Upper lobe of right lung (tissue), 1 donor: ENCODE measurements around the gene SLC2A11. TPM values are rescaled to one million over a fixed set of nuclear protein-coding genes. Genes with fewer than 3 reads are reported as not detected.

Experiments used
- ATAC-seq: fragments of 200-7000 bp; cut with Tn5 transposase; one replicate; pipeline ENCODE4 v1.9.1; 2020; ENCODE audit warnings: mild to moderate bottlenecking, moderate library complexity
- DNase-seq: peaks from one replicate; pipeline ENCODE4 v3.0.0-alpha.2; 2020
- H3K27ac ChIP-seq: fragments of 200-600 bp; one replicate; pipeline ENCODE4 v1.8.0; 2022
- H3K27me3 ChIP-seq: fragments of 200-600 bp; one replicate; pipeline ENCODE4 v1.8.0; 2022; ENCODE audit warnings: mild to moderate bottlenecking
- H3K36me3 ChIP-seq: fragments of 200-600 bp; one replicate; pipeline ENCODE4 v1.8.0; 2022
- H3K4me1 ChIP-seq: fragments of 200-600 bp; one replicate; pipeline ENCODE4 v1.8.0; 2022
- H3K4me3 ChIP-seq: fragments of 200-600 bp; one replicate; pipeline ENCODE4 v1.8.0; 2022; ENCODE audit warnings: mild to moderate bottlenecking
- H3K9me3 ChIP-seq: fragments of 200-600 bp; one replicate; pipeline ENCODE4 v1.8.0; 2022
- CTCF ChIP-seq: fragments of 200-600 bp; IDR thresholded peaks from one replicate; pipeline ENCODE4 v1.8.0; 2022; ENCODE audit warnings: antibody characterized with exemption
- intact Hi-C: fragments of 100-400 bp; cut with DNase I; formaldehyde crosslinking; loops from one replicate; pipeline ENCODE4 v1.11.0; 2022
- total RNA-seq: library from RNA; stranded (reverse); fragmentation: NEBNext Ultra II Directional; extraction: Animal tissue kit (Norgen Biotek cat#: 25700); gene quantifications from one replicate; pipeline ENCODE4 v1.2.1, GENCODE V29; 2021
- donor health status: DM: no; HTN: yes; CAD: no; lungs with severe emphysema.

SLC2A11 gene
- total RNA-seq, 1 donor from 2014 or later = 13.2 TPM

- Histone ChIP-seq H3K9me3 (no peaks in the 10 kb centered on the region), H3K36me3 (peaks cover 80% of the 10 kb centered on the region), H3K4me1 (no peaks in the 10 kb centered on the region), H3K4me3 (no peak overlapping the region), H3K27me3 (no peaks in the 10 kb centered on the region), H3K27ac (no peak overlapping the region)
- no peak for ATAC-seq
- no peak for TF ChIP-seq CTCF
- intact Hi-C loops = no loop called here
- DNase-seq = peak; percentile 13
Observed at GRCh38 chr22:23831261-23831660, 26.4 kb upstream of the SLC2A11 start.

- peak; percentile 43 for DNase-seq
- Histone ChIP-seq H3K27me3 (no peaks in the 10 kb centered on the region), H3K27ac (no peak overlapping the region), H3K36me3 (peaks cover 77% of the 10 kb centered on the region), H3K9me3 (no peaks in the 10 kb centered on the region), H3K4me3 (no peak overlapping the region), H3K4me1 (no peaks in the 10 kb centered on the region)
- intact Hi-C loops = no loop called here
- TF ChIP-seq CTCF = no peak
- no peak for ATAC-seq
Observed at GRCh38 chr22:23831781-23832180, 25.9 kb upstream of the SLC2A11 start.

GRCh38 chr22:23832226-23833016, 25.3 kb upstream of the SLC2A11 start:
- Histone ChIP-seq H3K27me3 (no peaks in the 10 kb centered on the region), H3K36me3 (peaks cover 71% of the 10 kb centered on the region), H3K4me1 (no peaks in the 10 kb centered on the region), H3K27ac (no peak overlapping the region), H3K9me3 (no peaks in the 10 kb centered on the region), H3K4me3 (no peak overlapping the region)
- DNase-seq = peak; percentile 46
- no peak for TF ChIP-seq CTCF
- intact Hi-C loops = no loop called here
- ATAC-seq = no peak

- Histone ChIP-seq H3K27me3 (no peaks in the 10 kb centered on the region), H3K27ac (no peak overlapping the region), H3K4me1 (peaks cover 3% of the 10 kb centered on the region), H3K36me3 (peaks cover 63% of the 10 kb centered on the region), H3K4me3 (no peak overlapping the region), H3K9me3 (no peaks in the 10 kb centered on the region)
- no peak for TF ChIP-seq CTCF
- no peak for ATAC-seq
- intact Hi-C loops = no loop called here
- peak; percentile 54 for DNase-seq
Observed at GRCh38 chr22:23833017-23833751, 24.5 kb upstream of the SLC2A11 start.

GRCh38 chr22:23833911-23834317, 23.8 kb upstream of the SLC2A11 start:
- no peaks in the 10 kb centered on the region for H3K27me3 ChIP-seq
- no peak for ATAC-seq
- H3K27ac ChIP-seq = no peak overlapping the region
- no peaks in the 10 kb centered on the region for H3K9me3 ChIP-seq
- TF ChIP-seq CTCF = no peak
- H3K36me3 ChIP-seq = peaks cover 59% of the 10 kb centered on the region
- peak; percentile 37 for DNase-seq
- intact Hi-C loops = no loop called here
- no peak overlapping the region for H3K4me3 ChIP-seq
- peaks cover 8% of the 10 kb centered on the region for H3K4me1 ChIP-seq
